NCI-H1092 (cell line): ENCODE measurements around the gene LRIT3.
"Not testable (repeated sequence)": the region's sequence is repeated elsewhere in the genome, so short reads cannot be mapped to it uniquely, and the experiment has no call there.

Experiments used
- DNase-seq: peaks from one replicate; lab custom pipeline; 2025; lab: John Stamatoyannopoulos, UW

The LRIT3 gene

GRCh38 chr4:109859426-109860300 lies 11.8 kb downstream of the LRIT3 start:
- not testable (repeated sequence) for DNase-seq

GRCh38 chr4:109861271-109861670 lies 13.4 kb downstream of the LRIT3 start:
- no peak for DNase-seq

- DNase-seq: no peak
These were observed 14.1 kb downstream of the LRIT3 start for GRCh38 chr4:109861916-109862511.

GRCh38 chr4:109864134-109864533 lies 16.2 kb downstream of the LRIT3 start:
- no peak for DNase-seq

- DNase-seq: no peak
These were observed 22.2 kb downstream of the LRIT3 start for GRCh38 chr4:109870061-109870460.

- no peak for DNase-seq
These were observed 24.2 kb downstream of the LRIT3 start for GRCh38 chr4:109872065-109872464.

- DNase-seq: no peak
These were observed 25.2 kb downstream of the LRIT3 start for GRCh38 chr4:109872950-109873656.

- no peak for DNase-seq
These were observed 26.0 kb downstream of the LRIT3 start for GRCh38 chr4:109873791-109874514.

- no peak for DNase-seq
These were observed 27.2 kb downstream of the LRIT3 start for GRCh38 chr4:109875106-109875505.

- DNase-seq: not testable (repeated sequence)
These were observed 27.6 kb downstream of the LRIT3 start for GRCh38 chr4:109875553-109875952.

- no peak for DNase-seq
These were observed 28.8 kb downstream of the LRIT3 start for GRCh38 chr4:109876634-109877265.

- DNase-seq: no peak
These were observed 29.5 kb downstream of the LRIT3 start for GRCh38 chr4:109877400-109877799.

GRCh38 chr4:109878355-109878754 lies 30.4 kb downstream of the LRIT3 start:
- DNase-seq: no peak

- DNase-seq: no peak
These were observed 31.2 kb downstream of the LRIT3 start for GRCh38 chr4:109879081-109879480.

GRCh38 chr4:109879636-109880314 lies 31.9 kb downstream of the LRIT3 start:
- DNase-seq: no peak

- DNase-seq: no peak
These were observed 38.4 kb downstream of the LRIT3 start for GRCh38 chr4:109886303-109886702.

- no peak for DNase-seq
These were observed 39.2 kb downstream of the LRIT3 start for GRCh38 chr4:109887071-109887470.

GRCh38 chr4:109890076-109890475 lies 42.2 kb downstream of the LRIT3 start:
- no peak for DNase-seq

GRCh38 chr4:109902559-109903251 lies 54.8 kb downstream of the LRIT3 start:
- DNase-seq: no peak

GRCh38 chr4:109908731-109909130 lies 60.8 kb downstream of the LRIT3 start:
- no peak for DNase-seq
